Medulla oblongata (tissue), 1 donor: ENCODE results near the gene CNPY4.
A peak's percentile ranks its signal among the peaks of the same experiment; 100 is the strongest.

Experiments
- DNase-seq: peaks from one replicate; pipeline ENCODE4 v3.0.0-alpha.2; 2015; ENCODE audit errors: extremely low spot score

Gene CNPY4

DNA sequence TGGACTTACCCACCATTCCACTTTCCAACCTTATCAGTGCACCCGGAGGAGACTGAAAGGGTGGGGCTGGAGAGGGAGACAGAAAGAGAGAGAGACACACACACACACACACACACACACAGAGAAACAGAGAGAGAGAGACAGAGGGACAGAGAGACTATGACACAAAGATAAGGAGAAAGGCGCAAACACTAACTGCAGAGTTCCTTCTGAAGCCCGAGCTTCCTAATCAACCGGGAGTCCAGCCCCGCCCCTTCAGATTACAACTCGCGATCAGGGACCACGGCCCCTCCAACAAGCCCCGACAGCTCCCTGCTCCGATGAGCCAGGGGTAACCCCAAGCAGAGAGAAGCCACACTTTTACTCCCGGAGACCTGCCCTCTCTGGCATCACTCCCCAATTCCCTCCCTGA is 48.5 kb downstream of the CNPY4 start:
- peak; percentile 25 for DNase-seq

DNA sequence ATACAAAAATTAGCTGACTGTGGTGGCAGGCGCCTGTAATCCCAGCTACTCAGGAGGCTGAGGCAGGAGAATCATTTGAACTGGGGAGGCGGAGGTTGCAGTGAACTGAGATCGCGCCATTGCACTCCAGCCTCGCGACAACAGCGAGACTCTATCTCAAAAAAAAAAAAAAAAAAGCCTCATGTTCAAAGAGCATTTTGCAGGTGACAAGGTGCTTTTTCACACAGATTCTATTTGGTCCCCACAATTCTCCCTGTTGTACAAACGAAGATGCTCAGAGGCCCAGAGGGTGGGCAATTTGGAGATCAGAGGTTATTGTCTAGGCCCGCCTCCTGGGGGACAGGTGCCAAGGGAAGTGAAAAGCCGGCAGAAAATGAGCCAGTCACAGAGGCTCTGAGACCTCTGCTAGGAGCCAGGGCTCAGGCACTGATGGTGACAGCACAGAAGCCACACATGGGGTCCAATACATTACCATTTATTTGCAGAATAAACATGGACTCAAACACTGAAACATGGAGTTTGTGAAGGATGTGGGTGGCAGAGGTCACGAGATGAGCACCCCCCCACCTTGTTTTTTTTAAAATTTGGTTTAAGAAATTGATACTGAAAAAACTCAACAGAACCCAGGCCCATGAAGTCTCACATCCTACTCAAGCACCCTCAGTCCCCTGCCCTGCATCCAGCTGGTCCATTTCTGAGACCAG is 49.9 kb downstream of the CNPY4 start:
- DNase-seq, result no peak

DNA sequence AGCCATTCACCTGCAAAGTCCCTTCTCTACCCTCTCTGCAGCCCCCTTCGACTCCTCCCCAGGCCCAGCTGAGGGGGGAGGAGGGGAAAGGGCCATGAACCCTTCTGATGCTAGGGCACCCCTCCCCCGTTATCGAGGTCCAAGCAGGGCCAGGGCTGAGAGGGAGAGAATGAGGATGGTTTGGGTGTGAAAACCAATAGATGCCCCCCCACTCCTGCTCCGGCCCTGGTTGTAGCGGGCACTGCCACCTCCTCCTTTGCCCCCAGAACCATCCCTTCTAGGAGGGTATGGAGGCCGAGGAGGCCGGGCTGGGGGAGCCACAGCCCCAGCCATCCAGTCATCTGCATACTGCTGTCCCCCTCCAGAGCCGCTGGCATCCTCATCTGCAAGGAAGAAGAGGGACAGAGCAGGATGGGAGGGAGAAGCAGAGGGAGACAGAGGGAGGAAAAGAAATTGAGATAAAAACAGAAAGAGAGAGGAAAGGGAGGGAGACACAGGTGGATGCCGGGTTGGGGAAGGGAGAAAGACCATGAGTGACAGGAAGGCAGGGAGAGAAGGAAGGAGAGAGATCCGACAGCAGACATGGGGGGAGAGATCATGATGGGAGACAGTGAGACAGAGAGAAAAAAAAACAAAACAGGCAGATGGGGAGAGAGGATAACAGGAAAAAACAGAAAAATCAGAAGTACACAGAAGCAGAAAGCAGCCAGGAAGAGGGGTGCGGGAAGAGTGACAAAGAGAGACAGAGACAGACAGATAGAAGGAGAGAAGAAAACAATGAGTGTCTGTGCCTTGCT is 50.9 kb downstream of the CNPY4 start:
- no peak for DNase-seq

DNA sequence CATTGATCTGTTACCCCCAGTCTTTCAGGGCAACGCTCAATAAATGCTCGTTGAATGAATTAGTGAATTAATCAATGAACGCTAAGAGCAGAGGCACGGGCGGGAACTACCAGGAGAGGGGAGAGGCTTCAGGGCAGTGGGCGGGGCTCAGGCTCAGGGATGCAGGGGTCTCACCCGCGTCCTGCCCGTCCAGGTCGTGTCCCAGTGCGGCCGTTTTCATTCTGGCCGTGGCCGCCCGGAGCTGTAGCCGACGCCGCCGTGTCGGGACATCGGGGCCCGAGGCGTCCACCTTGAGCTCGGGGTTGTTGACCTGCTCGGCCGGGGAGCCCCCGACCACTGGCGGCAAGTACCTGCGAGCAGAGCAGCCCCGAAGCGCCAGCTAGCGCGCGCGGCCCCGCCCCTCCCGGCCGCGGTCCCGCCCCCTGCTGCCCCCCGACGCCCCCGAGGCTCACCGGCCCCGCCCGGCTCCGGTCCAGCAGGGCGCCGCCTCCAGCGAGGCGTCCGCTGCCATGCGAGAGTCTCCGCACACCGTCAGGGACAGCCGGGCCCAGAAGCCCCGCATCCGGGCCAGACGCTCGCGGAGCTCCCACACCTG is 51.8 kb downstream of the CNPY4 start:
- DNase-seq, result no peak

DNA sequence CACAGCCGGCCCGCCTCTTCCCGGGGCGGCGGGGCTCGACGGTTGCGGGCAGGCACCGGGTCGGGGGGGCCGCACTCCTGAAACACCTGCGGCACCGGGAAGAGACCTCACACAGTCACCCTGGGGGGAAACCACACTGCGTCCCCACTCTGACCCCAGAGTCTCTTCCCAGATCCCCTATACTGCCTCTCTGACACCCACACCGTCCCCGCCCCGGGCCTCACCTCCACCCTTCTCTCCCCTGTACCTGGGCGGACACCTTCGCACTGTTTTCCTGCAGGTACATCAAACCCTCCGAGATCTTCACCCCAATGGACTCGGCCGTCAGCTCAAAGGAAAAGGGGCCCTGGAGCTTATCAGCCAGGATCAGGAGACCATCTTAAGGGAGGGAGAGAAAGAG is 52.4 kb downstream of the CNPY4 start:
- DNase-seq, result no peak

DNA sequence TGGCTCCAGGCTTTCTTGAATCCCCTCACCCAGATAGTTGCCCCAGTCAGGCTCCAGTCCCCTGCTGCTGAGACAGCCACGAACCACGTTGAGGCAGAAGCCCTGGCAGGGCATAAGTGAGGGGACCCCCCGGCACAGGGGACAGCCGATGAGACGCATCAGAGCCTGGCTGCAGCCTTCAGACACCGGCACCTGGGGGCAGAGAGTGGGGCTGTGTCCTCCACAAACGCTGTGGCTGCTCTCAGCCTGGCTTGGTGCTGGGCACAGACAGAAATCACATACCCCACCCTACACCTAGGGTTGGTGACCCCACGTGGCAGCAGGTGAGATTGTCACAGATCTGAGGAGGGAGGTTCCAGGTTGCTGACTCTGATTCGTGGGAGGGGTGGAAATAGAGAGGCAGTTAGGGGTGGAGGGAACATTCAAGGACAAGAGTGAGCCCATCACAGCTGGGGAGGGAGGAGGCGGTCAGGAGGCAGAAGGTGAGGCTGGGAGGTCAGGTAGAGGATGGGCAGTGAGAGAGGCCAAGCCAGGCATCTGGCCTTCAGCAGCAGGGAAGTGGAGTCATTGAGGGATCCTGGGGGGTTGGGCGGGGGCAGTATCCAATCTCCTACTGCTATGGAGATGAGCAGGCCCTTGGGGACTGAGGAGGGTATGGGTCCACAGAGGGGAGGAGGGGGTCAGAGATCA is 54.5 kb downstream of the CNPY4 start:
- no peak for DNase-seq

DNA sequence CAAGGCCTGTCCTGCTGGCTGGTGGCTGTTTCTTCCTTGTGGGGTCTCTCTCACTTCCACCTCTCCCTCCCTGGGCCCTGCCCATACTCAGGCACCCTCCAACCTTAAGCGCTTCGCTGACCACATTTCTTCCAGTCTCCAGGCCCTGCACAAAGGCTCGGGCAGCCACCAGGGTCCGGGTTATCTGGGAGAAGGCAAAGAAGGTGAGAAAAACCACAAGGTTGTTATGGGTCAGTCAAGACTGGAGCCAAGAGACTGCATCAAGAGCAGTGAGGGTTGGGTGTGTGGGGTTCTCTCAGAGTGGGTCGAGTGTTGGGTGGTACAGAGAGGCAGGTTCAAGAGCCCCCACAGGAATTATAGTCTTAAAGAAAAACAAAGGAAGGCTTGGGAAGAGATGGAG is 55.1 kb downstream of the CNPY4 start:
- DNase-seq, result no peak
